K562 (cell line): Measurements from ENCODE around the gene ESRRB. TPM values are rescaled to one million over a fixed set of nuclear protein-coding genes. Genes with fewer than 3 reads are reported as not detected.

Experiments
- ATAC-seq: fragments of 200-7000 bp; cut with Tn5 transposase; 3 replicates; pipeline ENCODE4 v1.9.1; 2020; ENCODE audit warnings: moderate library complexity
- BruUV-seq: library from RNA; stranded (reverse); fragments of 400-500 nt; replicated peaks from 2 replicates; lab custom pipeline; 2021; lab: Mats Ljungman, UMichigan
- CTCF ChIA-PET: fragments of 300-600 bp; formaldehyde crosslinking; extraction: SDS; loops from one replicate; lab custom pipeline; 2021; ENCODE audit warnings: low intra/inter-chr PET ratio; lab: Yijun Ruan, JAX
- POLR2A ChIA-PET: fragments of 300-600, 350-650 bp; sonication (Branson Sonifier 250); formaldehyde crosslinking; extraction: SDS; loops from one replicate; lab custom pipeline; 2021; ENCODE audit warnings: antibody characterized with exemption, inconsistent platforms; lab: Yijun Ruan, JAX
- DNase-seq, 4 experiments: peaks; one replicate each; pipeline versions ENCODE4 v3.0.0 to v3.0.0-alpha.2; 2011 to 2018; ENCODE audit warnings: low spot score in 3 of 4, mixed read lengths in 3 of 4; ENCODE audit errors: extremely low read depth in 1 of 4
- FAIRE-seq: peaks from 2 replicates; lab custom pipeline; 2011; peaks lifted over from hg19 to GRCh38; lab: Jason Lieb, UNC
- H2AFZ ChIP-seq: 2 replicates; pipeline ENCODE4 v1.6.0; 2011; ENCODE audit warnings: low read depth, low read length, control low read depth, inconsistent platforms
- H3K27ac ChIP-seq: fragments of 200-600 bp; 3 replicates; pipeline ENCODE4 v1.8.0; 2011; ENCODE audit warnings: low read depth, mild to moderate bottlenecking, control low read depth, inconsistent platforms, low read length, moderate library complexity, mixed read lengths; ENCODE audit errors: extremely low read depth
- H3K27me3 ChIP-seq, 2 experiments: fragments of 300-600 bp in 1 of 2; 2 replicates in 1 of 2; 3 replicates in 1 of 2; pipeline versions ENCODE4 v1.6.0 to v1.8.0; 2011; ENCODE audit warnings: inconsistent platforms in 2 of 2, low read length in 2 of 2, mild to moderate bottlenecking in 1 of 2, mixed read lengths in 1 of 2, moderate library complexity in 1 of 2; ENCODE audit not compliant: control insufficient read depth in 2 of 2, insufficient read depth in 2 of 2
- H3K36me3 ChIP-seq: fragments of 300-600 bp; 3 replicates; pipeline ENCODE4 v1.8.0; 2011; ENCODE audit warnings: mild to moderate bottlenecking, low read length, inconsistent platforms; ENCODE audit not compliant: control insufficient read depth, insufficient read depth
- H3K4me1 ChIP-seq, 2 experiments: fragments of 200-600 bp in 1 of 2; replicated peaks in 1 of 2; 2 replicates in 1 of 2; 3 replicates in 1 of 2; pipeline versions ENCODE4 v1.5.1 to v1.8.0; 2011; ENCODE audit warnings: inconsistent platforms in 2 of 2, low read length in 2 of 2, mild to moderate bottlenecking in 1 of 2, mixed read lengths in 1 of 2, moderate library complexity in 1 of 2; ENCODE audit not compliant: control insufficient read depth in 2 of 2, insufficient read depth in 2 of 2
- H3K4me2 ChIP-seq: 2 replicates; pipeline ENCODE4 v1.6.1; 2011; ENCODE audit warnings: low read length, control low read depth, inconsistent platforms, mixed read lengths; ENCODE audit not compliant: insufficient read depth
- H3K4me3 ChIP-seq: fragments of 200-600 bp; sonication (generic), shearing (Covaris generic); 2 replicates; pipeline ENCODE4 v1.5.1; 2016; ENCODE audit warnings: control low read depth, inconsistent platforms
- H3K79me2 ChIP-seq: fragments of 200-600 bp; 3 replicates; pipeline ENCODE4 v1.8.0; 2011; ENCODE audit warnings: low read length, inconsistent platforms; ENCODE audit not compliant: control insufficient read depth, insufficient read depth
- H3K9ac ChIP-seq, 2 experiments: 2 replicates each; pipeline versions ENCODE4 v1.6.0 to v1.6.1; 2011; ENCODE audit warnings: low read depth in 2 of 2, low read length in 2 of 2, control low read depth in 1 of 2, inconsistent platforms in 1 of 2, mild to moderate bottlenecking in 1 of 2, mixed read lengths in 1 of 2; ENCODE audit not compliant: insufficient read depth in 1 of 2
- H3K9me1 ChIP-seq: one replicate; pipeline ENCODE4 v1.6.0; 2011; ENCODE audit warnings: inconsistent platforms, mild to moderate bottlenecking, low read length, moderate library complexity; ENCODE audit not compliant: control insufficient read depth, insufficient read depth
- H3K9me3 ChIP-seq: replicated peaks from 2 replicates; pipeline ENCODE4 v1.5.1; 2011; ENCODE audit warnings: low read depth, low read length, inconsistent platforms; ENCODE audit not compliant: control insufficient read depth, insufficient read depth
- H4K20me1 ChIP-seq: replicated peaks from 2 replicates; pipeline ENCODE4 v1.6.1; 2011; ENCODE audit warnings: low read length, inconsistent platforms, mixed read lengths; ENCODE audit not compliant: control insufficient read depth, insufficient read depth
- BRD4 ChIP-seq: fragments of 200-600 bp; sonication (generic); IDR thresholded peaks from 2 replicates; pipeline ENCODE4 v1.6.1; 2017; ENCODE audit warnings: inconsistent platforms
- CLOCK ChIP-seq: fragments of 250-450 bp; sonication (Bioruptor Pico); IDR thresholded peaks from 2 replicates; pipeline ENCODE4 v1.4.0; 2020; ENCODE audit warnings: mild to moderate bottlenecking, moderate library complexity, borderline replicate concordance
- LARP7 ChIP-seq: fragments of 450-650 bp; IDR thresholded peaks from 2 replicates; pipeline ENCODE4 v1.6.1; 2016
- NFATC3 ChIP-seq: fragments of 450-650 bp; IDR thresholded peaks from 2 replicates; pipeline ENCODE4 v1.6.1; 2017; ENCODE audit warnings: mild to moderate bottlenecking
- TAF15 ChIP-seq: fragments of 200-400 bp; formaldehyde crosslinking; IDR thresholded peaks from 2 replicates; pipeline ENCODE4 v1.6.1; 2017; ENCODE audit warnings: mild to moderate bottlenecking, low read depth, low read length, moderate library complexity
- ZNF408 ChIP-seq: fragments of 250-450 bp; sonication (Bioruptor Pico); IDR thresholded peaks from 2 replicates; pipeline ENCODE4 v1.4.0; 2020; ENCODE audit warnings: low read depth, mild to moderate bottlenecking, moderate library complexity
- WGBS: fragments of 100-300 bp; shearing (Covaris generic); methylation state at CpG from one replicate; pipeline ENCODE4 v1.1.6; 2016; ENCODE audit warnings: low coverage, mixed read lengths; ENCODE audit not compliant: insufficient coverage; ENCODE audit errors: missing lambda C conversion rate; 5-methylcytosine and 5-hydroxymethylcytosine counted together
- in situ Hi-C: fragments of 300-500 bp; cut with MboI; formaldehyde crosslinking; loops from 4 replicates; pipeline ENCODE4 v1.15.0; 2018; ENCODE audit warnings: inconsistent platforms, mixed read lengths
- intact Hi-C: fragments of 100-400 bp; cut with micrococcal nuclease; formaldehyde crosslinking; loops from 2 replicates; pipeline ENCODE4 v1.14.2; 2022
- polyA plus RNA-seq, 8 experiments: library from polyadenylated mRNA; depleted of rRNA in 4 of 8; stranded (reverse) in 5 of 8; unstranded in 3 of 8; fragments of >200 nt; fragmentation: Nextera tagmentation in 2 of 8; fragmentation: Illumina TruSeq in 1 of 8; extraction: Ambion mirVana in 2 of 8; extraction: Trizol in 1 of 8; gene quantifications; 2 replicates each; pipeline versions ENCODE4 v1.2.1 to v1.2.3, GENCODE V29; 2011 to 2014; ENCODE audit warnings: inconsistent platforms in 1 of 8, missing spikeins in 1 of 8
- total RNA-seq, 7 experiments: library from RNA; depleted of rRNA in 6 of 7; stranded (reverse); fragments of >200 nt in 6 of 7; fragmentation: Illumina TruSeq in 2 of 7; extraction: Trizol in 2 of 7; gene quantifications; 2 replicates each; pipeline versions ENCODE4 v1.2.1 to v1.2.3, GENCODE V29; 2011 to 2021; ENCODE audit warnings: low replicate concordance in 1 of 7
- TF ChIP-seq, protein P1 (sequence below): sonication (generic); formaldehyde crosslinking; IDR thresholded peaks from 2 replicates; pipeline ENCODE4 v1.8.1; 2022; ENCODE audit warnings: missing genetic modification reagents
- TF ChIP-seq, protein P2 (sequence below): fragments of 250-450 bp; sonication (Bioruptor Pico); IDR thresholded peaks from 2 replicates; pipeline ENCODE4 v1.8.0; 2021; ENCODE audit warnings: moderate library complexity, mild to moderate bottlenecking, inconsistent platforms

The ESRRB gene
- total and polyA plus RNA-seq, 9 of the 15 experiments (the other 6 are each of a cell fraction or from before 2014, with no cell fraction given), result 3.2 to 24.7 (median 14.5) TPM

DNA sequence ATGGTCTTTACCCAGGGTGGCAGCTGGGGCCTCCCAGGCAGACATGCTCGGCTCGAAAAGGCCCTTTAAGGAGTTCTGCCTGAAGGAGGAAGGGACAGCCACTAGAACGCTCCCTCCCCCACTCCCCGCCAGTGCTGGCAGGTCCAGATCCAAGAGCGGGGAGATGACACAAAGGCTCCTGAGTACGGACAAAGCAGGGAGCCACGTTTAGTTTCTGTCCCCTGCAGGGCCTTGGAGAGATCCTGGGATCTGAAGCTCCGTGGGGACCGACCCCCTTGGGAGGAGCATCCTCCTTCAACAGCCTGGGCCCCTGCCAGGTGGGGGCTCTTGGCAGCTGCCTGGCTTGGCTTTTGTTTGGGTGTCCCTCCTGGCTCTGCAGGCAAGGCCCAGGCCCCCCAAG, 89.7 kb downstream of the ESRRB start (continued):
- TF ChIP-seq, protein P1, sequence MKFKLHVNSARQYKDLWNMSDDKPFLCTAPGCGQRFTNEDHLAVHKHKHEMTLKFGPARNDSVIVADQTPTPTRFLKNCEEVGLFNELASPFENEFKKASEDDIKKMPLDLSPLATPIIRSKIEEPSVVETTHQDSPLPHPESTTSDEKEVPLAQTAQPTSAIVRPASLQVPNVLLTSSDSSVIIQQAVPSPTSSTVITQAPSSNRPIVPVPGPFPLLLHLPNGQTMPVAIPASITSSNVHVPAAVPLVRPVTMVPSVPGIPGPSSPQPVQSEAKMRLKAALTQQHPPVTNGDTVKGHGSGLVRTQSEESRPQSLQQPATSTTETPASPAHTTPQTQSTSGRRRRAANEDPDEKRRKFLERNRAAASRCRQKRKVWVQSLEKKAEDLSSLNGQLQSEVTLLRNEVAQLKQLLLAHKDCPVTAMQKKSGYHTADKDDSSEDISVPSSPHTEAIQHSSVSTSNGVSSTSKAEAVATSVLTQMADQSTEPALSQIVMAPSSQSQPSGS, result no peak

- ATAC-seq (no peak), DNase-seq (no peak), FAIRE-seq (no peak)
- Histone ChIP-seq H2AFZ (no peak overlapping the region), H3K4me2 (no peak overlapping the region), H3K27me3 (no peaks in the 10 kb centered on the region), H3K4me1 (no peaks in the 10 kb centered on the region), H3K79me2 (no peaks in the 10 kb centered on the region), H3K4me3 (no peak overlapping the region), H3K27ac (no peak overlapping the region), H3K36me3 (no peaks in the 10 kb centered on the region), H3K9me3 (no peaks in the 10 kb centered on the region), H3K9me1 (no peaks in the 10 kb centered on the region), H3K9ac (no peak overlapping the region), H4K20me1 (no peaks in the 10 kb centered on the region; the same call in 1 of the 2 replicates)
- intact Hi-C loops (no loop called here), in situ Hi-C loops (no loop called here)
- CTCF ChIA-PET, result no interaction called here
- WGBS, result 59% methylated on average over 7 of the region's 8 CpGs
- POLR2A ChIA-PET, result interaction anchor here (0.6 to 1.6 kb wide), 3 partner anchors 15 to 321 kb away, joined by 3 to 4 read pairs (median 3); no protein-coding TSS in a partner anchor
- BruUV-seq, result no TSS peak
- no peak for TF ChIP-seq NFATC3
- no peak for TF ChIP-seq TAF15
- no peak for TF ChIP-seq ZNF408 (CRISPR knock-in tag)
- TF ChIP-seq LARP7, result no peak
- TF ChIP-seq, protein P2, sequence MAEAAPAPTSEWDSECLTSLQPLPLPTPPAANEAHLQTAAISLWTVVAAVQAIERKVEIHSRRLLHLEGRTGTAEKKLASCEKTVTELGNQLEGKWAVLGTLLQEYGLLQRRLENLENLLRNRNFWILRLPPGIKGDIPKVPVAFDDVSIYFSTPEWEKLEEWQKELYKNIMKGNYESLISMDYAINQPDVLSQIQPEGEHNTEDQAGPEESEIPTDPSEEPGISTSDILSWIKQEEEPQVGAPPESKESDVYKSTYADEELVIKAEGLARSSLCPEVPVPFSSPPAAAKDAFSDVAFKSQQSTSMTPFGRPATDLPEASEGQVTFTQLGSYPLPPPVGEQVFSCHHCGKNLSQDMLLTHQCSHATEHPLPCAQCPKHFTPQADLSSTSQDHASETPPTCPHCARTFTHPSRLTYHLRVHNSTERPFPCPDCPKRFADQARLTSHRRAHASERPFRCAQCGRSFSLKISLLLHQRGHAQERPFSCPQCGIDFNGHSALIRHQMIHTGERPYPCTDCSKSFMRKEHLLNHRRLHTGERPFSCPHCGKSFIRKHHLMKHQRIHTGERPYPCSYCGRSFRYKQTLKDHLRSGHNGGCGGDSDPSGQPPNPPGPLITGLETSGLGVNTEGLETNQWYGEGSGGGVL (CRISPR knock-in tag), result no peak
- TF ChIP-seq BRD4, result no peak
- TF ChIP-seq CLOCK (CRISPR knock-in tag), result no peak
Measured at GRCh38 chr14:76467711-76468155, 91.8 kb downstream of the ESRRB start.
